ENCODE measurements around the gene TMEM140. TPM values are rescaled to one million over a fixed set of nuclear protein-coding genes. Genes with fewer than 3 reads are reported as not detected.

Gene TMEM140
- total RNA-seq, 2 experiments from 2014 or later = 6.2 to 7.6 TPM

DNA sequence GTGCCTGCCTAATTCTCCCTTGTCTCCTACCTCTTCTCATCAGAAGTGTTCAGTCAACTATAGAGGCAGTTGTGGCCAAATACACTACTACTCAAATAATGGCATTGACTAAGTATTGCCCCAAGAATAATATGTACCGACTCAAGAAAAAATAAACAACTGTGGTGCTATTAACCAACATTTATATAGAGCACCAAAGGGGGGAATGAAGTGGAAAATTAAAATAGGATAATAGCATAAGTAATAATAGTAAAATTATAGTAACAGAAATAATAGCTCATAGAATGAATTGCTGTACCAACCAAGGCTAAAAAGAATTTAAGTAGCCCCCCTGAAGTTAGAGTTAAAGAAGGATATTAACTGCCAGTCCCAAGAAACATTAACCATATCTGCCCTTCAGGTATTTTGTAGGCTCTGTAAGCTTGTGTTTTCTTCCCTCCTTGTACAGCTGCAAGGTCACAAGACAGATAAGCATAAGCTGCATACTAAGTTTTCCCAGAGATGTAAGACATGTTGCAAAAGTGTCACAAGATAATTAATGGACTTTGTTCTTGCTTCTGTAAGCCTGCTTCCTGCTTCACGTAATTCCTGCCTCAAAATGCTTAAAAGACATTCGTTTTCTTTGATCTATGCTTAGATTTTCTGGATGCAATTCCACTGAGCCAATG is 33.5 kb downstream of the TMEM140 start:
- ChIA-PET POLR2A (interaction anchor here (1.7 kb wide), 1 partner anchor 11 kb away, joined by 4 read pairs; the partner anchor contains the start of gene CYREN), CTCF (no interaction called here)
- DNase-seq (no peak), ATAC-seq (no peak)
- Mint-ChIP-seq H3K27ac (no peak overlapping the region), H3K4me1 (ENCODE audit: low read depth) (no peaks in the 10 kb centered on the region), H3K9me3 (peaks cover 20% of the 10 kb centered on the region), H3K36me3 (ENCODE audit: low read depth) (peaks cover 50% of the 10 kb centered on the region), H3K27me3 (no peaks in the 10 kb centered on the region), H3K4me3 (no peak overlapping the region)
- TF ChIP-seq, protein P1, sequence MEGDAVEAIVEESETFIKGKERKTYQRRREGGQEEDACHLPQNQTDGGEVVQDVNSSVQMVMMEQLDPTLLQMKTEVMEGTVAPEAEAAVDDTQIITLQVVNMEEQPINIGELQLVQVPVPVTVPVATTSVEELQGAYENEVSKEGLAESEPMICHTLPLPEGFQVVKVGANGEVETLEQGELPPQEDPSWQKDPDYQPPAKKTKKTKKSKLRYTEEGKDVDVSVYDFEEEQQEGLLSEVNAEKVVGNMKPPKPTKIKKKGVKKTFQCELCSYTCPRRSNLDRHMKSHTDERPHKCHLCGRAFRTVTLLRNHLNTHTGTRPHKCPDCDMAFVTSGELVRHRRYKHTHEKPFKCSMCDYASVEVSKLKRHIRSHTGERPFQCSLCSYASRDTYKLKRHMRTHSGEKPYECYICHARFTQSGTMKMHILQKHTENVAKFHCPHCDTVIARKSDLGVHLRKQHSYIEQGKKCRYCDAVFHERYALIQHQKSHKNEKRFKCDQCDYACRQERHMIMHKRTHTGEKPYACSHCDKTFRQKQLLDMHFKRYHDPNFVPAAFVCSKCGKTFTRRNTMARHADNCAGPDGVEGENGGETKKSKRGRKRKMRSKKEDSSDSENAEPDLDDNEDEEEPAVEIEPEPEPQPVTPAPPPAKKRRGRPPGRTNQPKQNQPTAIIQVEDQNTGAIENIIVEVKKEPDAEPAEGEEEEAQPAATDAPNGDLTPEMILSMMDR (IDR thresholded peaks at IDR 0.05) = no peak
- intact Hi-C loops (cut with micrococcal nuclease) = no loop called here

DNA sequence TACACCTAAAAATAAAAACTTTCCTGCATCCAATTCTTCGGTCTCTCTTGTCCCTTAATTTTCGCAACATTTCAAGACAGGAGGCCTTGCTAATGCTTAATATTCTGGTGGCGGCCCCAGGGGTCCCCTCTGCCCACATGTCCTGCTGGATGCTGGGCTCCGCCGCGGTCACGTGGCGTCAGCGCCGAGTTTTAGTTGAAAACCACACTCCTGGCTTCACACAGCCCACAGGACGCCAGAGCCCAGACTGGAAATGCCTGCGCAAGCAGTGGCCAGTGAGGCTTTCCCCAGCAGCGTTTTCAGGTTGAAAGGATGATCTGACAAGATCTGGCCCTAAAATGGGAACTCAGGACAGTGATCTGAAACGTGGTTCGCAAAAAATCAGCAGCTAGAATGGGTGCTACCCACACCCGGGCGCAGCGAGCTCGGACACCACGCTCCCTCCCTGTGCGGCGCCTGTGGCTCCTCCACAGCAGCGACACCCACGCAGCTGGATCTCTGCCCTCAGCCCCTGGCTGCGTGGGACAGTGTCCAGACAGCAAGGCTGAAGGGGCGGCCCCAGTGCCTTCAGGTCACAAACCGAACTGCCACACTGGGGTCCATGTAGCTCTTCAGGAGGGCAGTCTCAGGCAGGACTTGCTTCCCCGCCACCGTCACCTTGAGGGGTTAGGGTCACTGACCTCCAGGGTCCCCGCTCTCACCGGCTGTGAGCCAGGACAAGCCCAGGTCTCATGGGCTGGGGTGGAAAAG is 34.2 kb downstream of the TMEM140 start:
- Mint-ChIP-seq H3K27ac (no peak overlapping the region), H3K9me3 (peaks cover 20% of the 10 kb centered on the region), H3K27me3 (no peaks in the 10 kb centered on the region), H3K4me3 (no peak overlapping the region), H3K4me1 (ENCODE audit: low read depth) (peaks cover 2% of the 10 kb centered on the region), H3K36me3 (ENCODE audit: low read depth) (peaks cover 55% of the 10 kb centered on the region)
- DNase-seq = no peak
- CTCF ChIA-PET = no interaction called here
- intact Hi-C loops (cut with micrococcal nuclease) = no loop called here
- no peak for ATAC-seq
- TF ChIP-seq, protein P1 (IDR thresholded peaks at IDR 0.05) = no peak
- POLR2A ChIA-PET = interaction anchor here (1.3 to 1.7 kb wide), 2 partner anchors 12 to 29 kb away, joined by 3 to 4 read pairs; partner anchors contain the start of genes CYREN and WDR91

DNA sequence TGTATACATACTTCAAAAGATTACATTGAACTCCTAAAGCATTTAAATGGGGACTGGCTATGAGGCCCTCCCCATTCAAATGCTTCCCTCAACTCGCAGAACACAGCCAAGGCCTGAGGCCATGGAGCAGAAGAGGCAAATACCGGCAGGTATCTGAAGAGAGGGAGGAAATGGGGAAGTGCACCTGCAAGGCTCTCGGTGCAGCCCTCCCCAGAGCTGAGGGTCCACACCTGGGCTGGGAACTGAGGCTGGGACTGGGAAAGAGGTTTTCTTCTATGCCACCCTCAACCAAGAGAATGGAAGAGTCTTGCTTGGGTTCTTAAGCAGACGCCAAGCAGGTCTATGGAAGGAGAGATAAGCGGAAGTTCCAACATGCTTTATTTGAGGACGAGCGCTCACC is 35.6 kb downstream of the TMEM140 start:
- TF ChIP-seq, protein P1 (IDR thresholded peaks at IDR 0.05) = no peak
- POLR2A ChIA-PET = no interaction called here
- Mint-ChIP-seq H3K4me1 (ENCODE audit: low read depth) (peaks cover 2% of the 10 kb centered on the region), H3K4me3 (no peak overlapping the region), H3K36me3 (ENCODE audit: low read depth) (peaks cover 61% of the 10 kb centered on the region), H3K9me3 (peaks cover 20% of the 10 kb centered on the region), H3K27me3 (no peaks in the 10 kb centered on the region), H3K27ac (no peak overlapping the region)
- intact Hi-C loops (cut with micrococcal nuclease) = no loop called here
- ATAC-seq (no peak), DNase-seq (no peak)
- CTCF ChIA-PET = no interaction called here

DNA sequence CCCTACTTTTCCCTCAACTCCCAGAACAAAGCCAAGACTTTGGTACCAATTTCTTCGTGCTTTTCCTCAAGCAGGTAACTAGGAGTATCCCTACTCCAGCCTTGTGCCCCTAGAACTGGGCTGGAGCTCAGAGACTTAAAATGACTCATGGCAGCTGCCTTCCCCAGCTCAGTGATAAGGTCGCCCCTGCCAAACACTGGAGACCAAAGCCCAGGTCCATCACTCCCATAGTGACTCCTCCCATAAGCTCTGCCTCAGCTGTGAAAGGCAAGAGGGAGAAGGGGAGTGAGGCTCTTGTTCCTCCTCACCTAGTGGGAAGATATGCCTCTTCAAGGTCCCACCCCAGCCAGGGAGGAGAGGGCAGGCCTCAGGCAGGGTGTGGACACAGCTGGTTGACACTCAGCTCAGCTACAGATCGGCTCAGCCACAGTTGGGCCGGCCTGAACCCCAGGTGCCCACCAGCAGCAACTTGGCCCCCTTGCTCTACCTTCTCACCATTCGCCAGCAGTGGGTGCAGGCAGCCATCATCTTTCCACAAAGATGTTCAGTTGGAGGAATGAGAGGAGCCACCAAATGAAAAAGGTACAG is 36.5 kb downstream of the TMEM140 start:
- Mint-ChIP-seq H3K27ac (no peak overlapping the region), H3K27me3 (no peaks in the 10 kb centered on the region), H3K36me3 (ENCODE audit: low read depth) (peaks cover 67% of the 10 kb centered on the region), H3K4me3 (no peak overlapping the region), H3K9me3 (peaks cover 20% of the 10 kb centered on the region), H3K4me1 (ENCODE audit: low read depth) (peaks cover 2% of the 10 kb centered on the region)
- CTCF ChIA-PET = no interaction called here
- POLR2A ChIA-PET = no interaction called here
- no peak for ATAC-seq
- TF ChIP-seq, protein P1 (IDR thresholded peaks at IDR 0.05) = no peak
- no peak for DNase-seq
- intact Hi-C loops (cut with micrococcal nuclease) = no loop called here
